GM21717 (cell line): ENCODE data around the gene CHRD.

ENCODE experiments used
- ATAC-seq: cut with Tn5 transposase; IDR thresholded peaks from one replicate; pipeline ENCODE4 v1.9.1; 2021; ENCODE audit warnings: mild to moderate bottlenecking, moderate library complexity; ENCODE audit not compliant: unreplicated experiment

The CHRD gene

GRCh38 chr3:184346480-184347190, 33.2 kb upstream of the CHRD start:
- no peak for ATAC-seq

GRCh38 chr3:184347321-184348056, 32.4 kb upstream of the CHRD start:
- ATAC-seq = no peak

GRCh38 chr3:184348057-184348382, 31.8 kb upstream of the CHRD start:
- no peak for ATAC-seq

GRCh38 chr3:184349563-184350470, 30.0 kb upstream of the CHRD start:
- ATAC-seq = no peak

GRCh38 chr3:184350618-184351017, 29.2 kb upstream of the CHRD start:
- no peak for ATAC-seq

- no peak for ATAC-seq
These were observed 28.2 kb upstream of the CHRD start for GRCh38 chr3:184351511-184352148.

- no peak for ATAC-seq
These were observed 27.6 kb upstream of the CHRD start for GRCh38 chr3:184352149-184352785.

GRCh38 chr3:184352897-184353545, 26.8 kb upstream of the CHRD start:
- no peak for ATAC-seq

GRCh38 chr3:184353546-184353941, 26.3 kb upstream of the CHRD start:
- no peak for ATAC-seq

GRCh38 chr3:184354121-184354728, 25.6 kb upstream of the CHRD start:
- ATAC-seq = no peak

GRCh38 chr3:184354754-184355153, 25.1 kb upstream of the CHRD start:
- ATAC-seq = no peak

- ATAC-seq = no peak
These were observed 24.4 kb upstream of the CHRD start for GRCh38 chr3:184355261-184356040.

GRCh38 chr3:184357248-184358123, 22.4 kb upstream of the CHRD start:
- ATAC-seq = no peak

- ATAC-seq = no peak
These were observed 21.6 kb upstream of the CHRD start for GRCh38 chr3:184358124-184358767.

GRCh38 chr3:184358921-184359350, 20.9 kb upstream of the CHRD start:
- ATAC-seq = no peak

- ATAC-seq = no peak
These were observed 20.2 kb upstream of the CHRD start for GRCh38 chr3:184359610-184360009.
